Liver (tissue), 9 donors: ENCODE data around the gene RAP1GAP2. TPM values are rescaled to one million over a fixed set of nuclear protein-coding genes. Genes with fewer than 3 reads are reported as not detected.

Experiments used
- DNase-seq: peaks from one replicate; pipeline ENCODE4 v3.0.0-alpha.2; 2017; ENCODE audit warnings: low spot score
- H3K27ac ChIP-seq, 2 donors: one replicate each; pipeline ENCODE4 v1.7.0; 2013; ENCODE audit warnings: inconsistent platforms in 2 of 2, low read length in 2 of 2, control low read depth in 1 of 2, low read depth in 1 of 2, mild to moderate bottlenecking in 1 of 2
- H3K27me3 ChIP-seq, 4 donors: one replicate each; pipeline versions ENCODE4 v1.6.1 to v1.7.0; 2013; ENCODE audit warnings: low read length in 3 of 4, inconsistent platforms in 1 of 4, mild to moderate bottlenecking in 1 of 4, moderate library complexity in 1 of 4; ENCODE audit not compliant: control insufficient read depth in 4 of 4, insufficient read depth in 4 of 4
- H3K36me3 ChIP-seq, 4 donors: one replicate each; pipeline versions ENCODE4 v1.6.1 to v1.7.0; 2013; ENCODE audit warnings: low read length in 3 of 4, mild to moderate bottlenecking in 3 of 4, low read depth in 1 of 4, moderate library complexity in 1 of 4; ENCODE audit not compliant: control insufficient read depth in 4 of 4, insufficient read depth in 3 of 4
- H3K4me1 ChIP-seq, 4 donors: one replicate each; pipeline versions ENCODE4 v1.6.1 to v1.7.0; 2013; ENCODE audit warnings: low read length in 3 of 4, mild to moderate bottlenecking in 3 of 4, moderate library complexity in 1 of 4; ENCODE audit not compliant: control insufficient read depth in 4 of 4, insufficient read depth in 4 of 4
- H3K4me3 ChIP-seq, 3 donors: one replicate each; pipeline versions ENCODE4 v1.6.1 to v1.7.0; 2013; ENCODE audit warnings: low read length in 3 of 3, control low read depth in 1 of 3, low read depth in 1 of 3, mild to moderate bottlenecking in 1 of 3
- H3K9ac ChIP-seq, 2 donors: one replicate each; pipeline ENCODE4 v1.7.0; 2013; ENCODE audit warnings: low read length in 2 of 2, mild to moderate bottlenecking in 2 of 2, moderate library complexity in 2 of 2, control low read depth in 1 of 2, low read depth in 1 of 2
- H3K9me3 ChIP-seq, 4 donors: one replicate each; pipeline versions ENCODE4 v1.6.1 to v1.7.0; 2013; ENCODE audit warnings: low read length in 3 of 4; ENCODE audit not compliant: control insufficient read depth in 4 of 4
- ATF3 ChIP-seq: IDR thresholded peaks from 2 replicates; pipeline ENCODE4 v1.6.1; 2016; ENCODE audit warnings: antibody characterized with exemption
- EGR1 ChIP-seq, 2 donors: IDR thresholded peaks; 2 replicates each; pipeline ENCODE4 v1.6.1; 2016 to 2018; ENCODE audit warnings: antibody characterized with exemption in 2 of 2, low read depth in 2 of 2
- FOXA1 ChIP-seq: IDR thresholded peaks from 2 replicates; pipeline ENCODE4 v1.6.1; 2016; ENCODE audit warnings: antibody characterized with exemption
- FOXA2 ChIP-seq: IDR thresholded peaks from 2 replicates; pipeline ENCODE4 v1.6.1; 2016; ENCODE audit warnings: antibody characterized with exemption
- GABPA ChIP-seq, 2 donors: IDR thresholded peaks in 1 of 2; conservative IDR thresholded peaks in 1 of 2; 2 replicates each; pipeline ENCODE4 v1.6.1; 2016; ENCODE audit warnings: antibody characterized with exemption in 2 of 2, mild to moderate bottlenecking in 1 of 2, moderate library complexity in 1 of 2
- HNF4A ChIP-seq, 2 donors: conservative IDR thresholded peaks; 2 replicates each; pipeline ENCODE4 v1.6.1; 2016; ENCODE audit warnings: antibody characterized with exemption in 2 of 2, mild to moderate bottlenecking in 2 of 2
- HNF4G ChIP-seq: IDR thresholded peaks from 2 replicates; pipeline ENCODE4 v1.6.1; 2016; ENCODE audit warnings: antibody characterized with exemption
- JUND ChIP-seq, 2 donors: IDR thresholded peaks; 2 replicates each; pipeline ENCODE4 v1.6.1; 2016; ENCODE audit warnings: antibody characterized with exemption in 2 of 2
- NR2F2 ChIP-seq: IDR thresholded peaks from 2 replicates; pipeline ENCODE4 v1.6.1; 2016; ENCODE audit warnings: antibody characterized with exemption
- RAD21 ChIP-seq, 2 donors: IDR thresholded peaks; 2 replicates each; pipeline ENCODE4 v1.6.1; 2016; ENCODE audit warnings: antibody characterized with exemption in 2 of 2, mild to moderate bottlenecking in 2 of 2
- RXRA ChIP-seq, 2 donors: IDR thresholded peaks; 2 replicates each; pipeline ENCODE4 v1.6.1; 2017 to 2018; ENCODE audit warnings: antibody characterized with exemption in 2 of 2, mild to moderate bottlenecking in 1 of 2
- SP1 ChIP-seq: IDR thresholded peaks from 2 replicates; pipeline ENCODE4 v1.6.1; 2018; ENCODE audit warnings: antibody characterized with exemption, mild to moderate bottlenecking
- TAF1 ChIP-seq: conservative IDR thresholded peaks from 2 replicates; pipeline ENCODE4 v1.6.1; 2016; ENCODE audit warnings: antibody characterized with exemption, mild to moderate bottlenecking
- YY1 ChIP-seq: IDR thresholded peaks from 2 replicates; pipeline ENCODE4 v1.6.1; 2016; ENCODE audit warnings: antibody characterized with exemption, mild to moderate bottlenecking
- ZBTB33 ChIP-seq: IDR thresholded peaks from 2 replicates; pipeline ENCODE4 v1.6.1; 2016; ENCODE audit warnings: antibody characterized with exemption
- WGBS: extraction: QIAGEN DNeasy Blood & Tissue Kit; methylation state at CpG from one replicate; pipeline ENCODE4 v1.1.7; 2013; 5-methylcytosine and 5-hydroxymethylcytosine counted together
- polyA plus RNA-seq, 2 donors: library from polyadenylated mRNA; stranded (reverse) in 1 of 2; unstranded in 1 of 2; fragments of 200-250 nt in 1 of 2; fragments of >200 nt in 1 of 2; fragmentation: Nextera tagmentation in 1 of 2; extraction: Ambion mirVana in 1 of 2; gene quantifications; one replicate each; pipeline versions ENCODE4 v1.2.1 to v1.2.3, GENCODE V29; 2013 to 2015
- total RNA-seq, 2 donors: library from RNA; depleted of rRNA; stranded (reverse); fragments of >200 nt; gene quantifications; one replicate each; pipeline ENCODE4 v1.2.3, GENCODE V29; 2014
- TF ChIP-seq, protein P1 (sequence below): IDR thresholded peaks from 2 replicates; pipeline ENCODE4 v1.6.1; 2016; ENCODE audit warnings: antibody characterized with exemption
- TF ChIP-seq, protein P2 (sequence below): fragments of 150-350 bp; IDR thresholded peaks from 2 replicates; pipeline ENCODE4 v1.5.1; 2017; ENCODE audit warnings: improper control_type of control experiment, low read depth, low read length; ENCODE audit not compliant: missing input control
- TF ChIP-seq, protein P3 (sequence below): IDR thresholded peaks from 2 replicates; pipeline ENCODE4 v1.6.1; 2016; ENCODE audit warnings: antibody characterized with exemption, mild to moderate bottlenecking
- donor health status: healthy.
- donor health status: healthy.
- donor health status: healthy.
- donor health status: healthy.
- donor health status: healthy.

The RAP1GAP2 gene
- total and polyA plus RNA-seq, 4 donors: 0.56 to 1.7 (median 1.1) TPM

- H3K4me3 ChIP-seq: no peak overlapping the region
- H3K36me3 ChIP-seq: no peaks in the 10 kb centered on the region
- DNase-seq: no peak
- no peaks in the 10 kb centered on the region for H3K27me3 ChIP-seq
- H3K27ac ChIP-seq: no peak overlapping the region
- H3K9ac ChIP-seq: no peak overlapping the region
- H3K4me1 ChIP-seq: no peaks in the 10 kb centered on the region
- TF ChIP-seq HNF4G (no peak), RXRA (IDR thresholded peaks at IDR 0.05) (no peak), ATF3 (no peak), EGR1 (IDR thresholded peaks at IDR 0.05; ENCODE audit: low read depth in 2 of 2) (no peak), YY1 (no peak), RAD21 (IDR thresholded peaks at IDR 0.05) (no peak), GABPA (IDR thresholded peaks at IDR 0.05 in 1 of 2, conservative IDR thresholded peaks at IDR 0.05 in 1 of 2) (no peak), HNF4A (conservative IDR thresholded peaks at IDR 0.05) (no peak), SP1 (no peak), NR2F2 (no peak), FOXA1 (no peak), FOXA2 (no peak), ZBTB33 (no peak), TAF1 (no peak), JUND (IDR thresholded peaks at IDR 0.05) (no peak)
- TF ChIP-seq, protein P1, sequence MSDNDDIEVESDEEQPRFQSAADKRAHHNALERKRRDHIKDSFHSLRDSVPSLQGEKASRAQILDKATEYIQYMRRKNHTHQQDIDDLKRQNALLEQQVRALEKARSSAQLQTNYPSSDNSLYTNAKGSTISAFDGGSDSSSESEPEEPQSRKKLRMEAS: no peak
- TF ChIP-seq, protein P2, sequence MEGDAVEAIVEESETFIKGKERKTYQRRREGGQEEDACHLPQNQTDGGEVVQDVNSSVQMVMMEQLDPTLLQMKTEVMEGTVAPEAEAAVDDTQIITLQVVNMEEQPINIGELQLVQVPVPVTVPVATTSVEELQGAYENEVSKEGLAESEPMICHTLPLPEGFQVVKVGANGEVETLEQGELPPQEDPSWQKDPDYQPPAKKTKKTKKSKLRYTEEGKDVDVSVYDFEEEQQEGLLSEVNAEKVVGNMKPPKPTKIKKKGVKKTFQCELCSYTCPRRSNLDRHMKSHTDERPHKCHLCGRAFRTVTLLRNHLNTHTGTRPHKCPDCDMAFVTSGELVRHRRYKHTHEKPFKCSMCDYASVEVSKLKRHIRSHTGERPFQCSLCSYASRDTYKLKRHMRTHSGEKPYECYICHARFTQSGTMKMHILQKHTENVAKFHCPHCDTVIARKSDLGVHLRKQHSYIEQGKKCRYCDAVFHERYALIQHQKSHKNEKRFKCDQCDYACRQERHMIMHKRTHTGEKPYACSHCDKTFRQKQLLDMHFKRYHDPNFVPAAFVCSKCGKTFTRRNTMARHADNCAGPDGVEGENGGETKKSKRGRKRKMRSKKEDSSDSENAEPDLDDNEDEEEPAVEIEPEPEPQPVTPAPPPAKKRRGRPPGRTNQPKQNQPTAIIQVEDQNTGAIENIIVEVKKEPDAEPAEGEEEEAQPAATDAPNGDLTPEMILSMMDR: no peak
- TF ChIP-seq, protein P3, sequence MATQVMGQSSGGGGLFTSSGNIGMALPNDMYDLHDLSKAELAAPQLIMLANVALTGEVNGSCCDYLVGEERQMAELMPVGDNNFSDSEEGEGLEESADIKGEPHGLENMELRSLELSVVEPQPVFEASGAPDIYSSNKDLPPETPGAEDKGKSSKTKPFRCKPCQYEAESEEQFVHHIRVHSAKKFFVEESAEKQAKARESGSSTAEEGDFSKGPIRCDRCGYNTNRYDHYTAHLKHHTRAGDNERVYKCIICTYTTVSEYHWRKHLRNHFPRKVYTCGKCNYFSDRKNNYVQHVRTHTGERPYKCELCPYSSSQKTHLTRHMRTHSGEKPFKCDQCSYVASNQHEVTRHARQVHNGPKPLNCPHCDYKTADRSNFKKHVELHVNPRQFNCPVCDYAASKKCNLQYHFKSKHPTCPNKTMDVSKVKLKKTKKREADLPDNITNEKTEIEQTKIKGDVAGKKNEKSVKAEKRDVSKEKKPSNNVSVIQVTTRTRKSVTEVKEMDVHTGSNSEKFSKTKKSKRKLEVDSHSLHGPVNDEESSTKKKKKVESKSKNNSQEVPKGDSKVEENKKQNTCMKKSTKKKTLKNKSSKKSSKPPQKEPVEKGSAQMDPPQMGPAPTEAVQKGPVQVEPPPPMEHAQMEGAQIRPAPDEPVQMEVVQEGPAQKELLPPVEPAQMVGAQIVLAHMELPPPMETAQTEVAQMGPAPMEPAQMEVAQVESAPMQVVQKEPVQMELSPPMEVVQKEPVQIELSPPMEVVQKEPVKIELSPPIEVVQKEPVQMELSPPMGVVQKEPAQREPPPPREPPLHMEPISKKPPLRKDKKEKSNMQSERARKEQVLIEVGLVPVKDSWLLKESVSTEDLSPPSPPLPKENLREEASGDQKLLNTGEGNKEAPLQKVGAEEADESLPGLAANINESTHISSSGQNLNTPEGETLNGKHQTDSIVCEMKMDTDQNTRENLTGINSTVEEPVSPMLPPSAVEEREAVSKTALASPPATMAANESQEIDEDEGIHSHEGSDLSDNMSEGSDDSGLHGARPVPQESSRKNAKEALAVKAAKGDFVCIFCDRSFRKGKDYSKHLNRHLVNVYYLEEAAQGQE: no peak
- 94% methylated on average over 9 of the region's 9 CpGs for WGBS
- no peaks in the 10 kb centered on the region for H3K9me3 ChIP-seq
These were observed 104.6 kb downstream of the RAP1GAP2 start for GRCh38 chr17:2900842-2901241.

GRCh38 chr17:2901582-2901981, 105.3 kb downstream of the RAP1GAP2 start:
- Histone ChIP-seq H3K9me3 (no peaks in the 10 kb centered on the region), H3K4me3 (no peak overlapping the region), H3K27ac (no peak overlapping the region), H3K4me1 (no peaks in the 10 kb centered on the region), H3K9ac (no peak overlapping the region), H3K36me3 (no peaks in the 10 kb centered on the region), H3K27me3 (no peaks in the 10 kb centered on the region)
- DNase-seq: no peak
- WGBS: 85% methylated on average over 4 of the region's 4 CpGs
- TF ChIP-seq, protein P1: no peak
- TF ChIP-seq ZBTB33: no peak
- no peak for TF ChIP-seq SP1
- no peak for TF ChIP-seq RXRA (IDR thresholded peaks at IDR 0.05)
- TF ChIP-seq JUND (IDR thresholded peaks at IDR 0.05): no peak
- TF ChIP-seq, protein P2: no peak
- no peak for TF ChIP-seq YY1
- no peak for TF ChIP-seq TAF1
- TF ChIP-seq HNF4G: no peak
- no peak for TF ChIP-seq NR2F2
- TF ChIP-seq GABPA (IDR thresholded peaks at IDR 0.05 in 1 of 2, conservative IDR thresholded peaks at IDR 0.05 in 1 of 2): no peak
